Neural crest cell (in vitro differentiated cells): Measurements from ENCODE around the gene FOS. TPM values are rescaled to one million over a fixed set of nuclear protein-coding genes. Genes with fewer than 3 reads are reported as not detected.

Source experiments
- DNase-seq: peaks from one replicate; pipeline ENCODE4 v3.0.0; 2021; ENCODE audit warnings: low read depth, mixed read lengths, low spot score
- H3K27ac Mint-ChIP-seq: one replicate; pipeline ENCODE4 v1.8.0; 2021; ENCODE audit warnings: mild to moderate bottlenecking, mixed read lengths; ENCODE audit not compliant: unreplicated experiment
- H3K27me3 Mint-ChIP-seq: 2 replicates; pipeline ENCODE4 v1.8.0; 2021; ENCODE audit warnings: low read depth, mild to moderate bottlenecking, mixed read lengths
- H3K36me3 Mint-ChIP-seq: 2 replicates; pipeline ENCODE4 v1.8.0; 2021; ENCODE audit warnings: low read depth, mild to moderate bottlenecking, mixed read lengths
- H3K4me1 Mint-ChIP-seq: 2 replicates; pipeline ENCODE4 v1.8.0; 2021; ENCODE audit warnings: mixed read lengths
- H3K4me3 Mint-ChIP-seq: one replicate; pipeline ENCODE4 v1.8.0; 2021; ENCODE audit warnings: mild to moderate bottlenecking, mixed read lengths
- H3K9me3 Mint-ChIP-seq: 2 replicates; pipeline ENCODE4 v1.8.0; 2021; ENCODE audit warnings: mixed read lengths
- long read RNA-seq: library from polyadenylated mRNA; unstranded; transcript quantifications from one replicate; pipeline ENCODE4 v2.0.0, GENCODE V29; 2020
- total RNA-seq: library from RNA; stranded (reverse); gene quantifications from 2 replicates; pipeline ENCODE4 v1.2.1, GENCODE V29; 2021
- TF ChIP-seq, protein P1 (sequence below): fragments of 200-600 bp; sonication (generic); conservative IDR thresholded peaks from 2 replicates; pipeline ENCODE4 v1.5.0; 2021; ENCODE audit warnings: antibody characterized with exemption, mild to moderate bottlenecking

FOS gene
- 3.8 and 5.8 TPM in 2 replicates for total RNA-seq
- long read RNA-seq: 0 reads

DNA sequence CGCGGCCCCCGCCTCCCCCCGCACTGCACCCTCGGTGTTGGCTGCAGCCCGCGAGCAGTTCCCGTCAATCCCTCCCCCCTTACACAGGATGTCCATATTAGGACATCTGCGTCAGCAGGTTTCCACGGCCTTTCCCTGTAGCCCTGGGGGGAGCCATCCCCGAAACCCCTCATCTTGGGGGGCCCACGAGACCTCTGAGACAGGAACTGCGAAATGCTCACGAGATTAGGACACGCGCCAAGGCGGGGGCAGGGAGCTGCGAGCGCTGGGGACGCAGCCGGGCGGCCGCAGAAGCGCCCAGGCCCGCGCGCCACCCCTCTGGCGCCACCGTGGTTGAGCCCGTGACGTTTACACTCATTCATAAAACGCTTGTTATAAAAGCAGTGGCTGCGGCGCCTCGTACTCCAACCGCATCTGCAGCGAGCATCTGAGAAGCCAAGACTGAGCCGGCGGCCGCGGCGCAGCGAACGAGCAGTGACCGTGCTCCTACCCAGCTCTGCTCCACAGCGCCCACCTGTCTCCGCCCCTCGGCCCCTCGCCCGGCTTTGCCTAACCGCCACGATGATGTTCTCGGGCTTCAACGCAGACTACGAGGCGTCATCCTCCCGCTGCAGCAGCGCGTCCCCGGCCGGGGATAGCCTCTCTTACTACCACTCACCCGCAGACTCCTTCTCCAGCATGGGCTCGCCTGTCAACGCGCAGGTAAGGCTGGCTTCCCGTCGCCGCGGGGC lies at the start of gene FOS:
Gene FOS (plus strand): TSS at position 407 of the 731 bp plus-strand sequence. CDS start 155 bp downstream, at position 562.
- H3K9me3 Mint-ChIP-seq: no peaks in the 10 kb centered on the region
- H3K4me1 Mint-ChIP-seq: peaks cover 53% of the 10 kb centered on the region
- DNase-seq: peak; percentile 79
- peak within 1 kb of the TSS; percentile 100 for H3K27ac Mint-ChIP-seq
- peaks cover 2% of the 10 kb centered on the region for H3K36me3 Mint-ChIP-seq
- peak within 1 kb of the TSS; percentile 99 for H3K4me3 Mint-ChIP-seq
- TF ChIP-seq, protein P1, sequence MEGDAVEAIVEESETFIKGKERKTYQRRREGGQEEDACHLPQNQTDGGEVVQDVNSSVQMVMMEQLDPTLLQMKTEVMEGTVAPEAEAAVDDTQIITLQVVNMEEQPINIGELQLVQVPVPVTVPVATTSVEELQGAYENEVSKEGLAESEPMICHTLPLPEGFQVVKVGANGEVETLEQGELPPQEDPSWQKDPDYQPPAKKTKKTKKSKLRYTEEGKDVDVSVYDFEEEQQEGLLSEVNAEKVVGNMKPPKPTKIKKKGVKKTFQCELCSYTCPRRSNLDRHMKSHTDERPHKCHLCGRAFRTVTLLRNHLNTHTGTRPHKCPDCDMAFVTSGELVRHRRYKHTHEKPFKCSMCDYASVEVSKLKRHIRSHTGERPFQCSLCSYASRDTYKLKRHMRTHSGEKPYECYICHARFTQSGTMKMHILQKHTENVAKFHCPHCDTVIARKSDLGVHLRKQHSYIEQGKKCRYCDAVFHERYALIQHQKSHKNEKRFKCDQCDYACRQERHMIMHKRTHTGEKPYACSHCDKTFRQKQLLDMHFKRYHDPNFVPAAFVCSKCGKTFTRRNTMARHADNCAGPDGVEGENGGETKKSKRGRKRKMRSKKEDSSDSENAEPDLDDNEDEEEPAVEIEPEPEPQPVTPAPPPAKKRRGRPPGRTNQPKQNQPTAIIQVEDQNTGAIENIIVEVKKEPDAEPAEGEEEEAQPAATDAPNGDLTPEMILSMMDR: no peak
- peaks cover 42% of the 10 kb centered on the region for H3K27me3 Mint-ChIP-seq

DNA sequence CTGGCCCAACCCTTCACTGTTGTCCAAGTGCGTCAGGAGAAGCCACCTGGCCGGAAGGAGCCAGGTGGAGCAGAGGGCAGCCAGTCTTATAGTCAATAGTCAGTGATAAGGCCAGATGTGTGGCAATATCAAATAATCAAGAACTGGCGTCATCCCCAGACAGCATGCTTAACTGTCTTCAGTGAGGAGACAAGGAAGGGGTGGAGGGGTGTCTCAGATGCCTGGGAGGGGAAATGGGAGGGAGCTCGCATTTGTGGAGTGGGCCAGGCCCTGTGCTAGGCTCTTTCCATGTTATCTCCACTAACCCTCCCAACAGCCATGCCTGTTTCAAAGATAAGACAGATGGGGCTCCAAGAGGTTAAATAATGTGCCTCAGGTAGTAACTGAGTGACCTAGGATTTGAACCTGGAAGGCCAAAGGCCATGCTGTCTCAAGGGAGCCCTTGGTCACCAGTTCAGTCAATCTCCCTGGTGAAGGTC lies 48.9 kb upstream of the FOS start:
- H3K27ac Mint-ChIP-seq: peak overlapping the region; percentile 68

DNA sequence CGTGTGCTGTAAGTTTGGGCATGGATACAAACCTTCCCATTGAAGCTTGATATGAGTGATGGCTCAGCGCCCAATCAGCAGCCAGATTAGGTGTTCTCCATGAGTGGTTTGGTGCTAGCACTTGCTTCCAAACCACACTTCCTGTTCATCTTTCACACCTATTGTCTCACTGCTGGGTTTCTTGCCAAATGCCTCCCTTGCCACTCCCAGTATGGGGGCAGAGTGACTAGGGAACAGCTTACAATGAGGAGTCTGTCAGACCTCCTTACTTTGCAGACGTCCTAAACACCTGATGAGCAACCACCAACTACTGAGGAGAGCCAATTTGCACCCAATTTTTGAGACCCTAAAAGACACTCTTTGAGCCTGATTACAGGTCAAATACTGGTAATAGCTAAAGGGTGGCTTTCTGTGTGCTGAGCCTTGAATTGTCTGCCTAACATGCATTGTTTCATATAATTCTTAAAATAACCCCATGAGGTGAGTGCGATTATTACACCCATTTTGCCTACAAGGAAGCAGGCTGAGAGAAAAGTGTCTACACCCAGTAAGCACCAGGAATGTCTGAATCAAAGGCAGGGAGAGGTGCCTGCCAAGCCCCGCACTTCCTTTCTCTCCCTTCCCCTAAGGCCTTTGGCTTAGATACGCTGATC lies 48.4 kb upstream of the FOS start:
- Mint-ChIP-seq H3K27ac (no peak overlapping the region), H3K4me3 (no peak overlapping the region), H3K36me3 (no peaks in the 10 kb centered on the region), H3K4me1 (peaks cover 10% of the 10 kb centered on the region), H3K9me3 (no peaks in the 10 kb centered on the region), H3K27me3 (no peaks in the 10 kb centered on the region)
- no peak for DNase-seq
- TF ChIP-seq, protein P1: peak; percentile 54

More for the DNA sequence above, 48.9 kb upstream of the FOS start:
- DNase-seq: no peak
- Mint-ChIP-seq H3K27me3 (no peaks in the 10 kb centered on the region), H3K9me3 (no peaks in the 10 kb centered on the region), H3K4me1 (peaks cover 9% of the 10 kb centered on the region), H3K36me3 (no peaks in the 10 kb centered on the region), H3K4me3 (no peak overlapping the region)
- TF ChIP-seq, protein P1: no peak

DNA sequence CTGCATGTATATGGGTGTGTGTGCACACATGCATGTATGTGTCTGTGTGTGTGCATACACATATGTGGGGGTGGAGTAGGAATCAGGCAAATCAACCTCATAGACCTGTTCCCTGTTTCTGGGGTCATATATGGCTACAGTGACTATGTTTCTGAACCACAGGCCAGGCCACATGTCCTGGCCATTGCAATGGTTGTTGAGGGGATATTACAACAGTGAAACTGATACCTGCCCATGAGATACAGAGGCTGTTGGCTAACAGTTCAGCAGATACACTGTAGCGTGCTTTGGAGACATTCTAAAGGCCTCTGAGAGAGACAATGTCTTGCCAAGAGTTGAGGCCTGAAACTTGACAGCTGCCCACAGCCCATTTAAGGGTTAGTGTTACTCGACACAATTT lies 47.3 kb upstream of the FOS start:
- H3K4me3 Mint-ChIP-seq: no peak overlapping the region
- DNase-seq: no peak
- no peak overlapping the region for H3K27ac Mint-ChIP-seq
- no peaks in the 10 kb centered on the region for H3K9me3 Mint-ChIP-seq
- H3K4me1 Mint-ChIP-seq: peaks cover 10% of the 10 kb centered on the region
- no peaks in the 10 kb centered on the region for H3K27me3 Mint-ChIP-seq
- H3K36me3 Mint-ChIP-seq: no peaks in the 10 kb centered on the region
- TF ChIP-seq, protein P1: no peak

DNA sequence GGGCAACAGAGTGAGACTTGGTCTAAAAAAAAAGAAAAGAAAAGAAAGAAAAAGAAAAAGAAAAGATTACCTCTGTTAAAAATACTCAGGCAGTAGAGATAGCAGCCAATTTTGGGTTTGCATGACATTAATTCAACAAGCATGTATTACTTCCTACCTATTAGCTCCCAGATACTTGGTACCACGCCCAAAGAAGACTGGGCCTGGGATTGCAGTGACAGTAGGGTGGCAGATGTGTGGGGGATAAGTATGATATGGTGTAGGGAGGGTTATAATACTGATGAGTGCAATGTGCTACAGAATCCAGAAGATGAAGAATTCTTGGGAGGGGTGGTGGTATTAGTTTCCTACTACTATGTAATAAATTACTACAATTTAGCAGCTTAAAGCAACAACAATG lies 46.4 kb upstream of the FOS start:
- no peak for DNase-seq
- Mint-ChIP-seq H3K9me3 (no peaks in the 10 kb centered on the region), H3K4me3 (no peak overlapping the region), H3K27me3 (no peaks in the 10 kb centered on the region), H3K4me1 (peaks cover 15% of the 10 kb centered on the region), H3K36me3 (no peaks in the 10 kb centered on the region), H3K27ac (no peak overlapping the region)
- TF ChIP-seq, protein P1: no peak
